Common myeloid progenitor, CD34-positive (primary cell): ENCODE data around the gene TANGO2.

Experiments
- CTCF ChIA-PET: fragments of 350-600 bp; sonication (Branson Sonifier 250); formaldehyde crosslinking; loops from one replicate; lab custom pipeline; 2021; ENCODE audit warnings: antibody characterized with exemption; lab: Charles Lee
- POLR2A ChIA-PET: fragments of 350-600 bp; sonication (Branson Sonifier 250); formaldehyde crosslinking; loops from one replicate; lab custom pipeline; 2021; ENCODE audit warnings: antibody characterized with exemption; lab: Charles Lee
- DNase-seq, 3 donors: peaks; one replicate each; pipeline versions ENCODE4 v3.0.0 to v3.0.0-alpha.2; 2013
- H3K27ac ChIP-seq, 2 experiments: 1 replicate in 1 of 2; 2 replicates in 1 of 2; pipeline ENCODE4 v1.7.0; 2013; ENCODE audit warnings: inconsistent platforms in 2 of 2, low read length in 2 of 2, mild to moderate bottlenecking in 2 of 2, low read depth in 1 of 2, moderate library complexity in 1 of 2; ENCODE audit not compliant: severe bottlenecking in 2 of 2, insufficient read depth in 1 of 2, poor library complexity in 1 of 2
- H3K27me3 ChIP-seq, 5 experiments: replicated peaks in 2 of 5; 1 replicate in 3 of 5; 2 replicates in 2 of 5; pipeline versions ENCODE4 v1.6.1 to v1.7.0; 2013; ENCODE audit warnings: low read length in 4 of 5, mild to moderate bottlenecking in 2 of 5, moderate library complexity in 2 of 5, inconsistent platforms in 1 of 5; ENCODE audit not compliant: insufficient read depth in 5 of 5, control insufficient read depth in 4 of 5
- H3K36me3 ChIP-seq, 4 experiments: 1 replicate in 2 of 4; 2 replicates in 2 of 4; pipeline versions ENCODE4 v1.6.1 to v1.7.0; 2013; ENCODE audit warnings: low read length in 3 of 4, control low read depth in 1 of 4, mild to moderate bottlenecking in 1 of 4; ENCODE audit not compliant: control insufficient read depth in 4 of 4, insufficient read depth in 4 of 4
- H3K4me1 ChIP-seq, 4 experiments: 1 replicate in 3 of 4; 2 replicates in 1 of 4; pipeline versions ENCODE4 v1.6.1 to v1.7.1; 2013; ENCODE audit warnings: low read length in 3 of 4, mild to moderate bottlenecking in 3 of 4, control low read depth in 1 of 4, inconsistent platforms in 1 of 4, moderate library complexity in 1 of 4; ENCODE audit not compliant: control insufficient read depth in 4 of 4, insufficient read depth in 4 of 4; ENCODE audit errors: control extremely low read depth in 1 of 4
- H3K4me3 ChIP-seq, 7 experiments: 1 replicate in 4 of 7; 2 replicates in 3 of 7; pipeline versions ENCODE4 v1.5.1 to v1.7.0; 2013; ENCODE audit warnings: mild to moderate bottlenecking in 7 of 7, low read length in 6 of 7, moderate library complexity in 6 of 7, inconsistent platforms in 2 of 7, low read depth in 2 of 7, control low read depth in 1 of 7; ENCODE audit not compliant: insufficient read depth in 4 of 7, control insufficient read depth in 1 of 7; ENCODE audit errors: extremely low read depth in 1 of 7
- H3K9me3 ChIP-seq, 5 experiments: 1 replicate in 4 of 5; 2 replicates in 1 of 5; pipeline versions ENCODE4 v1.6.1 to v1.7.1; 2013; ENCODE audit warnings: low read length in 4 of 5, mild to moderate bottlenecking in 2 of 5, inconsistent platforms in 1 of 5, low read depth in 1 of 5, moderate library complexity in 1 of 5; ENCODE audit not compliant: control insufficient read depth in 4 of 5, insufficient read depth in 2 of 5; ENCODE audit errors: control extremely low read depth in 1 of 5
- WGBS: methylation state at CpG from one replicate; pipeline ENCODE4 v1.1.5; 2013; ENCODE audit not compliant: insufficient coverage; 5-methylcytosine and 5-hydroxymethylcytosine counted together

TANGO2 gene

GRCh38 chr22:19984201-19984753, 36.6 kb upstream of the TANGO2 start:
- CTCF ChIA-PET = interaction anchor here (1.1 to 3.9 kb wide), 3 partner anchors 9 to 30 kb away, joined by 3 to 26 read pairs (median 10); no protein-coding TSS in a partner anchor

GRCh38 chr22:19984851-19985811, 35.8 kb upstream of the TANGO2 start:
- ChIA-PET CTCF (interaction anchor here (0.6 to 3.9 kb wide), 6 partner anchors 7 to 223 kb away, joined by 3 to 26 read pairs (median 4); no protein-coding TSS in a partner anchor), POLR2A (no interaction called here)
- H3K4me3 ChIP-seq = peak overlapping the region in 2 of 7 experiments; percentile 76 to 84
- H3K27ac ChIP-seq = no peak overlapping the region
- DNase-seq = no peak
- peaks cover 0 to 36% (median 20%) of the 10 kb centered on the region in 4 experiments for H3K4me1 ChIP-seq
- WGBS = 95% methylated on average over 10 of the region's 11 CpGs
- no peaks in the 10 kb centered on the region for H3K27me3 ChIP-seq
- H3K9me3 ChIP-seq = no peaks in the 10 kb centered on the region
- H3K36me3 ChIP-seq = peaks cover 0 to 20% (median 5%) of the 10 kb centered on the region in 4 experiments

More at GRCh38 chr22:19984201-19984753, 36.6 kb upstream of the TANGO2 start:
- no peaks in the 10 kb centered on the region for H3K9me3 ChIP-seq
- no peak overlapping the region for H3K4me3 ChIP-seq
- POLR2A ChIA-PET = no interaction called here
- no peak overlapping the region for H3K27ac ChIP-seq
- DNase-seq = no peak
- peaks cover 0 to 36% (median 20%) of the 10 kb centered on the region in 4 experiments for H3K4me1 ChIP-seq
- WGBS = 98% methylated on average over 17 of the region's 19 CpGs
- no peaks in the 10 kb centered on the region for H3K27me3 ChIP-seq
- H3K36me3 ChIP-seq = peaks cover 0 to 29% (median 5%) of the 10 kb centered on the region in 4 experiments

- peak overlapping the region in 6 of 7 experiments; percentile 57 to 84 (median 76) for H3K4me3 ChIP-seq
- POLR2A ChIA-PET = interaction anchor here (0.6 to 1.1 kb wide), 2 partner anchors 11 to 142 kb away, joined by 3 to 4 read pairs; no protein-coding TSS in a partner anchor
- H3K36me3 ChIP-seq = peaks cover 0 to 12% (median 2%) of the 10 kb centered on the region in 4 experiments
- CTCF ChIA-PET = interaction anchor here (1.0 to 3.9 kb wide), 3 partner anchors 8 to 28 kb away, joined by 4 to 26 read pairs (median 10); no protein-coding TSS in a partner anchor
- H3K4me1 ChIP-seq = peaks cover 0 to 36% (median 20%) of the 10 kb centered on the region in 4 experiments
- H3K27me3 ChIP-seq = no peaks in the 10 kb centered on the region
- WGBS = 100% methylated on average over 1 of the region's 2 CpGs
- peak overlapping the region in 1 of 2 experiments; percentile 63 for H3K27ac ChIP-seq
- DNase-seq = no peak
- H3K9me3 ChIP-seq = no peaks in the 10 kb centered on the region
Observed at GRCh38 chr22:19986011-19986409, 34.9 kb upstream of the TANGO2 start.

- 0% methylated on average over 24 of the region's 76 CpGs for WGBS
- peaks cover 0 to 5% (median 0%) of the 10 kb centered on the region in 4 experiments for H3K36me3 ChIP-seq
- H3K4me3 ChIP-seq = peak overlapping the region; percentile 34 to 84 (median 76)
- H3K27ac ChIP-seq = peak overlapping the region in 1 of 2 experiments; percentile 63
- ChIA-PET POLR2A (interaction anchor here (0.6 to 1.1 kb wide), 3 partner anchors 11 to 141 kb away, joined by 3 to 4 read pairs (median 3); no protein-coding TSS in a partner anchor), CTCF (interaction anchor here (1.0 to 3.9 kb wide), 3 partner anchors 9 to 28 kb away, joined by 4 to 26 read pairs (median 10); no protein-coding TSS in a partner anchor)
- DNase-seq = peak; percentile 42 to 70 (median 66)
- H3K27me3 ChIP-seq = no peaks in the 10 kb centered on the region
- peaks cover 0 to 36% (median 20%) of the 10 kb centered on the region in 4 experiments for H3K4me1 ChIP-seq
- no peaks in the 10 kb centered on the region for H3K9me3 ChIP-seq
Observed at GRCh38 chr22:19986410-19987341, 34.2 kb upstream of the TANGO2 start.

- DNase-seq = no peak
- H3K27me3 ChIP-seq = no peaks in the 10 kb centered on the region
- H3K4me3 ChIP-seq = peak overlapping the region in 1 of 7 experiments; percentile 48
- no peaks in the 10 kb centered on the region for H3K36me3 ChIP-seq
- CTCF ChIA-PET = interaction anchor here (0.6 to 3.9 kb wide), 4 partner anchors 12 to 173 kb away, joined by 3 to 26 read pairs (median 4); no protein-coding TSS in a partner anchor
- H3K9me3 ChIP-seq = no peaks in the 10 kb centered on the region
- H3K27ac ChIP-seq = no peak overlapping the region
- WGBS = 69% methylated on average over 21 of the region's 24 CpGs
- POLR2A ChIA-PET = no interaction called here
- H3K4me1 ChIP-seq = peaks cover 0 to 36% (median 20%) of the 10 kb centered on the region in 4 experiments
Observed at GRCh38 chr22:19987394-19988306, 33.3 kb upstream of the TANGO2 start.
